HG02798 (cell line): ENCODE measurements around the gene PLXDC2.
"Not testable (repeated sequence)": the region's sequence is repeated elsewhere in the genome, so short reads cannot be mapped to it uniquely, and the experiment has no call there.

ENCODE experiments used
- ATAC-seq: cut with Tn5 transposase; IDR thresholded peaks from one replicate; pipeline ENCODE4 v1.9.1; 2021; ENCODE audit warnings: mild to moderate bottlenecking; ENCODE audit not compliant: unreplicated experiment, poor library complexity

The PLXDC2 gene

GRCh38 chr10:20007426-20007825, 191.2 kb downstream of the PLXDC2 start:
- no peak for ATAC-seq

- ATAC-seq: no peak
Observed at GRCh38 chr10:20013991-20014750, 197.9 kb downstream of the PLXDC2 start.

- ATAC-seq: no peak
Observed at GRCh38 chr10:20017961-20018360, 201.7 kb downstream of the PLXDC2 start.

- no peak for ATAC-seq
Observed at GRCh38 chr10:20020677-20021076, 204.4 kb downstream of the PLXDC2 start.

DNA sequence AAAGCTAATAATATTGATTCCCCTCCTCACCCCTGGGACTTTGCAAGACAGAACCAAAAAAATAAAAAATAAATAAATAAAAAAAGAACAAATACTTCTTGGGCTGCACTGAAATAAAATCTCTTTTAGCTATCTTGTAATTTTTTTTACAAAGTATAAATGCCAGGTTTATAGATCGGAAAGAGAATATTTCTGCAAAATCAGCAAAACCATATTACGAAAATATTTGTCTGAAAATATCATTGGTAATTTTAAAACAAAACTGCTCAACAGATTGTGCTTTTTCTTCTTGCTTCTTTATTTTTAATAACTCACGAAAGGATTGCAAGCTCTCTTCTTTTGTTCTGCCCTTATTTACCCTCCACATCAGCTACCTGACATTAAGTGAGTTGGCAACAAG, 213.3 kb downstream of the PLXDC2 start:
- no peak for ATAC-seq

DNA sequence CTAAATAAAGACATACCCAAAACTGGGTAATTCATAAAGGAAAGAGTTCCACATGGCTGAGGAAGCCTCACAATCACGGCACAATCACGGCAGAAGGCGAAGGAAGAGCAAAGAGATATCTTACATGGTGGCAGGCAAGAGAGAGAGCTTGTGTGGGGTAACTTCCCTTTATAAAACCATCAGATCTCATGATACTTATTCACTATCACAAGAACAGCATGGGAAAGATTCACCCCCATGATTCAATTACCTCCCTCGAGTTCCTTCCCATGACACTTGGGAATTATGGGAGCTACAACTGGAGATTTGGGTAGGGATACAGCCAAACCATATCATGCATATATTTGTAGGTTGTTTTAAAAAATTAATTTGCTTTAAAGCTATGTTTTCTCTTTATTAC, 217.2 kb downstream of the PLXDC2 start:
- ATAC-seq: no peak

DNA sequence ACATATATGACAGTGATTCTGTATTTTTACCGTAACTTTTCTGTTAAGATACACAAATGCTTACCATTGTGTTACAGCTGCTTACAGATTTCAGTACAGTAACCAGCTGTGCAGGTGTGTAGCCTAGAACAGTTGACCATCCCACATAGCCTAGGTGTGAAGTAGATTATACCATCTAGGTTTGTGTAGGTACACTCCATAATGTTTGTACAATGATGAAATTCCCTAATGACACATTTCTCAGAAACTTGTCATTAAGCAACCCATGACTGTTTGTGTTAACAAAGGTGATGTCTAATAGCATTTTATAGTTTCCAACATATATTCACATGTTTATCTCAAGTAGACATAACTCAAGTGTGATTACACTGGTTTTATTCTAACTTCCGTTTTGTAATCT, 218.5 kb downstream of the PLXDC2 start:
- ATAC-seq: no peak

- ATAC-seq: no peak
Observed at GRCh38 chr10:20040012-20040411, 223.8 kb downstream of the PLXDC2 start.

DNA sequence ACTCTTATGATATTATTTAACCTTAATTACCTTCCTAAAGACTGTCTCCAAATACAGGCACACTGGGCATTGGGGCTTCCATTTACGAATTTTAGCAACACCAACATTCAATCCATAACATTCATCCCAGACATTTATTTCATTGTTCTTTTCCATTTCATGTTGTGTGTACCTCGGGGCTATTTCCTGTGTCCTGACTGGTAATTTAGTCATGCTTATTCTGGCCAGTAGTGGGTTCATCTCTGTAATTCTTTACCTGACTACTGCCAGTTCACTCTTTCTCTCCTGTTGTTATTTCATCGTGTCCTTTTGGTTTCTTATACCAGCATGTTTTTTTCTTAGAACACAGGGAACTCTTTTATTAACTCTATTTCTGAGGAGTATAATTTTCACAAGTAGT, 225.7 kb downstream of the PLXDC2 start:
- no peak for ATAC-seq

- not testable (repeated sequence) for ATAC-seq
Observed at GRCh38 chr10:20045100-20045499, 228.9 kb downstream of the PLXDC2 start.

- no peak for ATAC-seq
Observed at GRCh38 chr10:20048161-20048560, 231.9 kb downstream of the PLXDC2 start.

DNA sequence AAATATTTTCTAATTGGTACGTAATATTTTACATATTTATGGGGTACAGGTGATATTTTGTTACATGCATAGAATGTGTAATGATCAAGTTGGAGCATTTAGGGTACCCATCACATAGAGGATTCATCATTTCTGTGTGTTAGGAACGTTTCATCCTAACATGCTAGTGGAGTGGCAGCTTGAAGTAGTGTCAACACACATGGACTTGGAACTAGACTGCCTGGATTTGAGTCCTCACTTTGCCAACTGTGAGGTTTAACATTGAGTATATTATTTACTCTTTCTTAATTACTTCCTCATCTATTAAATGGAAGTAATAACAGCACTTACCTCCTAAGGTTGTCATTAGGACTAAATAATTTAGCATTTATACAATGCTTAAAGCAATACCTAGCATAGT, 241.9 kb downstream of the PLXDC2 start:
- ATAC-seq: no peak

DNA sequence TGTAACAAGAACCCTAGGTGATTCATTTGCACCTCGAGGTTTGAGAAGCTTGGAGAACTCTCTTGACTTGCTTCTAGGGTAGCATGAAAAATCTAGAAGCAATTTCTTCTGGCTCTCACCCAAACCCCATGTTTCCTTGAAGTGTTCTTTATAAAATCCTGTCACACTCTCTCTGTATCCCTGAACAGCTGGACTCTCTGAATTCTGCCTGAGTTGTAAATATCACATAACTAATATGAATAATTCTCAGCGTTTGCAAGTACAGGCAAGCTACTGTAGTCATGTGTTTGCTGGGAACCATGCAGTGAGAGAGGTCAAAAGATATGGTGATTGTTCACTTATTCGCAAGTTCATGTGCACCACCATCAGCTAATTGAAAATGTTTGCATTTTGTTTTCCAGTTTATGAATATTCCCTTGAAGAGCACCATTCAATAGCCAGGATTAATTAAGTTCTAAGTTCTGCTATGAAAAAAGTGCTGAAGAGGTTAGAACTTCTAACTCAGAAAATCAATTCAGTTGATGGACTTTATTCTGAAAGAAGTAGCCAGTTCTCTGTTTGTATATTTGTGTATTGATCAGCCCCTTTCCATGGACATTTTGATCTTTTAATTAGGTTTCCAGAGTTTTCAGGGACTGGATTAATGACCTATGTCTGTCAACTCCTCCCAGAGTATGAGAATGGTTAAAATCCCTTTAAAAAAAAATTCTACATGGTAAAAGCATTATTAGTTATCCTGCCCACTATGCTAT, 243.0 kb downstream of the PLXDC2 start:
- ATAC-seq: no peak

- ATAC-seq: no peak
Observed at GRCh38 chr10:20065814-20066213, 249.6 kb downstream of the PLXDC2 start.

- no peak for ATAC-seq
Observed at GRCh38 chr10:20073167-20073566, 256.9 kb downstream of the PLXDC2 start.

DNA sequence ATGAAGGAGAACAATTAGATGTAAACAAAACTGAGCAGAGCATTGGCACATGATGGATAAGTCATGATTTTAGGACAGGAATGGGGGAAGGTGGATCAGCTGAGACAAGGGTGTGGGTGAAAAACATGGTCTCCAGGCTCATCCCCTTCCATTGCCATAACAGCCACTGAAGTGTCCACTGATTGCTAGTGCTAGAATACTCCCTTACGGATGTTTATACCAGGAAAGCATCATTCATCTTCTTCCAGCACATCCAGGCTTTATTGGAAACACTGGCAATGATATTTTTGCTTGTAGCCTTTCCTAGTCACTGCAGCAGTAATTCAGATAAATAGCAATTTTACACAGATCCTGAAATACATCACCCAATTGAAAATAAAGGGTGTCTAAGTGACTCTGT, 259.5 kb downstream of the PLXDC2 start:
- ATAC-seq: no peak

GRCh38 chr10:20084451-20084850, 268.2 kb downstream of the PLXDC2 start:
- no peak for ATAC-seq

GRCh38 chr10:20085115-20085514, 268.9 kb downstream of the PLXDC2 start:
- ATAC-seq: no peak

DNA sequence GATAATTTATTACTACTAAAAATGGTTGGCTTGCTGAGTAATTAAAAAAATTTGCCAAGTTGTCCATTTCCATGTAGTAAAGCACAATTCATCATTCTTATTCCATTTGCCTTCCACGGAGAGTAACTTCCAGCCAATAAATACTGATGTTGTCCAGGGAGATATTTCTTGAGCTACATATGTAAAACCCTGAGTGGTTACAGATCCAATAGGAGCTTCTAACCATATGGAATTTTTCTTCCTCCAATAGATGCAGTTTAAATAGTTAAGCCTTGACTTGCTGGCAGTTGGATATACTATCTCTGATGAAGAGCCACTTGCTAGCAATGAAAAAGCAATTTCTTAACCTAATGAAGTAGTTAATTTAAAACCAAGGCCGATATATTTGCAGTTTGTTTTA, 271.1 kb downstream of the PLXDC2 start:
- ATAC-seq: no peak

DNA sequence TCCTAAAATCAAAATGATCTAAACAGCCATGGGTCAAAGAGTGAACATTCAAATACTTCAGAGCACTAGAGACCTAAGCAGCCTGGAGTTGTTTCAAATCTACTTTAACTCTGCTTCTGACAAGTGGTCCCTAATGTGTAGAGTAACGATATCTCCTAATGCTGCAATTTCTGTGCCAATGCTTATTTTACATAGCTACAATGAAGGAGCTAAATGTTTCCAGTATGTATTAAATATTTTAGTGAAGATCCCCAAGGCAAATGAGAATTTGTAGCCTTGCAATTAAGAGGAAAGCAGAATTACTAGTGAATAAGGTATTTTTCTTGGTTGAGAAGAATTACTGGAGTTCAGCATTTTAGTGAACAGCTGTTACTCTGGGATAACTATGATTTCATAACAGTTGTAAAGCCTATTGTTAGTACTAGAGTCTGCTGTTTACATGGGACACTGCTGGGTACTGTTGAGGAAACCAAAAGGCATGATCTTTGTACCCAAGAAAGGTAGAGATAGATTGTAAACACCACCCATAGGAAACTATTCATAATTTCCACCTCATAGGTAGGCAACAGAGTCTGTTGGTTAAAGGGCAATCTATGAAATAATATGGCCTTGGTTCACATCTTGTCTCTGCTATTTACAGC, 271.9 kb downstream of the PLXDC2 start:
- no peak for ATAC-seq

DNA sequence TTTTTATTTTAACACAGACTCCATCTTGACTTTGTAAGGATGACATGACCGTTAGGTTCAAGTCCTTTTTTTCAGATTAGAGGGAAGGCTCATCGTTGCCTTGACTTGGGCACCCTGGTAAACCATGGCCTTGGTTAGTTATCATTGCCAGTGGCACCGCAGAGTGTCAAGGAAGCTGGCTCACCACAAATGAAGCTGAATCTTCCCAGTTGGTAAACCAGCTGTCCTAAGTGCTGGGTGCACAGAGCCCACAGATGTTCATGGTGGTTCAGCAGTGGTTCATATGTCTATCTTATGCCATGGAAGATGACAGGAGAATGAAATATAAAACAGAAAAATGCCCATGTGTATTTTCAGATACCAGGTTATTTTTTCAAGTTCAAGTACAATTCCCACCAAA, 273.6 kb downstream of the PLXDC2 start:
- no peak for ATAC-seq
